Hematopoietic multipotent progenitor cell treated with erythropoietin and hydrocortisone succinate and interleukin-3 and kit ligand, for 6 days (in vitro differentiated cells): ENCODE results near the gene TRAPPC6A.

Source experiments
- DNase-seq: peaks from one replicate; pipeline ENCODE4 v3.0.0-alpha.2; 2015

Gene TRAPPC6A, protein sequence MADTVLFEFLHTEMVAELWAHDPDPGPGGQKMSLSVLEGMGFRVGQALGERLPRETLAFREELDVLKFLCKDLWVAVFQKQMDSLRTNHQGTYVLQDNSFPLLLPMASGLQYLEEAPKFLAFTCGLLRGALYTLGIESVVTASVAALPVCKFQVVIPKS

DNA sequence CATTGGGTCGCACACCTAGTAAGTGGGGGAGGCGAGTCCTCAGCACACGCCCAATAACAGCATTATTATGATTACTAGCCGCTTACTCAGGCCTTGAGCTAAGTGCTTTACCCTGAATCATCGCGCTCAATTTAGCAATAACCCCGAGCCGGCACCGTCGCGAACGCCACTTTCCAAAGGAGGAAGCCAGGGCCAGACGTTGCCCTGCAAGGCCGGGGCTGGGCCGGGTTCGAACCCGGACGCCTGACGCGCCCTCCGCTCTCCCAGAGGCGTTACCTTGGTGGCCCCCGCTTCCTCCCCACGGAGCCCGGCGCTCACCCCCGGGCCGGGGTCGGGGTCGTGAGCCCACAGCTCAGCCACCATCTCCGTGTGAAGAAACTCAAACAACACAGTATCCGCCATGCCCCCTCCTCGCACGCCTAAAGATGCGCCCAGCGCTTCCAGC, at the start of gene TRAPPC6A:
TRAPPC6A (minus strand) TSS at position 421 of the 445 bp plus-strand sequence; CDS start at position 402, 19 bp downstream.
- DNase-seq = peak; percentile 62

DNA sequence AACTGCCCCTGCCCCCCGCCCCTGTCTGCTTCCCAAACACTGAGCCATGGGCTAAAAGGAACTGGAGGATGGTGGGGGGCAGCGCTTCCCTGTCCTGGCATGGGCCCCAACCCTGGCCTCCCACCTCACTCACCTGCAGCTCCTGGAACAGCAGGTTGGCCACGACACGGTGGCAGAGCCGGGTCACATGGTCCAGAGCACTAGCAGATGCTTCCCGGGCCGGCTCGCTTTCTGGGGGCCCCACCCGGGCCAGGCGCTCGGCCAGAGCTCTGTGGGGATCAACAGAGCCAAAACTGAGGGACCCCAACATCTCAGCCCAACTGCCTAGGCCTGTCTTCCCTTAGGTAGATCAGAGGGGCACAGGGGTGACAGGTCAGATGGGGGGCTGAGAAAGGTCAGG, 46.6 kb upstream of the TRAPPC6A start:
- DNase-seq = no peak

- DNase-seq = no peak
These were observed 45.8 kb upstream of the TRAPPC6A start for GRCh38 chr19:45223879-45224278.

DNA sequence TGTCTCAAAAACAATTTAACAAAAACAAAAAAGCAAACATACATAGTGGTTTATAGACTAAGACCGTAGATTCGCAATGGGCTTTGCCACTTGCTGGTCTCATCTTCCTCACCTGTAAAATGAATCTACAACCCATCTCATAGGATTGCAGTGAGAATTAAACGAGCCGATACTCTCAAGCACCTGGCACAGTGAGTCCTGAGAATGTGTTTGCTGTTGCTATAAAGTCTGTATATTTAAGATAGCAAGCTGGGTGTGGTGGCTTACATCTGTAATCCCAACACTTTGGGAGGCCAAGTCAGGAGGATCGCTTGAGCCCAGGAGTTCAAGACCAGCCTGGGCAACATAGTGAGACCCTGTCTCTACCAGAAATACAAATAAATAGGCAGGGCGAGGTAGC, 44.7 kb upstream of the TRAPPC6A start:
- DNase-seq = no peak

DNA sequence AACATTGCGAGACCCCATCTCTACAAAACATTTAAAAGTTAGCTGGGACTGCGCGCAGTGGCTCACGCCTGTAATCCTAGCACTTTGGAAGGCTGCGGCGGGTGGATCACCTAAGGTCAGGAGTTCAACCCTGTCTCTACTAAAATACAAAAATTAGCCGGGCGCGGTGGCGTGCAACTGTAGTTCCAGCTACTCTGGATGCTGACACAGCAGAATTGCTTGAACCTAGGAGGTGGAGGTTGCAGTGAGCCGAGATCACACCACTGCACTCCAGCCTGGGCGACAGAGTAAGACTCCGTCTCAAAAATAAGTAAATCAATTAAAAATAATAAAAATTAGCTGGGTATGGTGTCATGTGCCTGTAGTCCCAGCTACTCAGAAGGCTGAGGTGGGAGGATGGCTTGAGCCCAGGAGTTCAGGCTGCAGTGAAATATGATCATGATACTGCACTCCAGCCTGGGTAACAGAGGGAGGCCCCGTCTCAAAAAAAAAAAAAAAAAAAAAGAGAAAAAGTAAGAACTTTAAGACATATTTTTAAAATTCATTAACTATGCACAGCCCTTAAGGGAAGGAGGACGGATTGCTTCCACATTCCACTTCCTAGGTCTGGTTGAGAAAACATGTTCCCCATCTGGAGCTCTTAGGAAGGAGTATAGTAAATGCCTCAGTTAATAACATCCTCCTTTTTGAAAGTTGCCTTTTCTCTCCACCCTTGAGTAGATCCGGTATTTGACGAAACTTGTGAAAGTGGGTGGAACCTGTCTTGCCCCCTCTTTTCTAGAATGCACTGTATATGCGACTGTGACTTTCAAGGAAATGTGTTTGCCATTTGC, 41.1 kb upstream of the TRAPPC6A start:
- DNase-seq = no peak

DNA sequence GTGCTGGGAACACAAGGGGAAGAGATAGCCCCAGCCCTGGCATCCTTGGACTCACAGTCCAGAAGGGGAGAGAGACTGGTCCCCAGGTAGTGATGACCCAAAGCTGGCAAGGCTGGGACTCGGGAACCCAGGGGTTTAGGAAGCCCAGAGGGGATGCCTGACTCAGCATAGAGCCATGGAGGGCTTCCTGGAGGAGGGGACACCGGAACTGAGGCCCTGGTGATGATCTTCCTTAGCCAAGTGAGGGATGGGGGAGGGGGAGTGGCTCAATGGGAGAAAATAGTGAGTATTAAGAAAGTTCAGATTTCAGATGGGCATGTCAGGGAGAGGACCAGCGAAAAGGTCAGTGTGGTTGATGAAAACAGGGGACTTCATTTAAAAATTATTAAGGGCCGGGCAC, 40.4 kb upstream of the TRAPPC6A start:
- no peak for DNase-seq

DNA sequence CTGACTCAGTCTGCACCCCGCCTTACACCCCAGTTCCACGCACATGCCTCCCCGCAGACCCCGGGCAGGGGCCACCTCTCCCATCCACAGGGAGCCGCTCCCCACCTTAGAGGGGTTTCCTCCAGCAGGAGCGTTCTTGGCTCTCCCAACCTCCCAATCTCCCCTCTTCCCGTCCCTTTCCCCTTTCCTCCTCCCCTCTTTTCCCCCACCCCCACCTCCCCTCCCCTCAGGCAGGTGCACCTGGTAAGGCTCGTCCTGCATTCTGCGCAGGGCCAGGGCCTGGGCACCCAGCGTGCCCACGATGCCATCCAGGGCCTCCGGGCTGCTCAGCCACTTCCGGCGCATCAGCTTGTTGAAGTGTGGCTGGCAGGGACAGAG, 39.9 kb upstream of the TRAPPC6A start:
- DNase-seq = no peak

DNA sequence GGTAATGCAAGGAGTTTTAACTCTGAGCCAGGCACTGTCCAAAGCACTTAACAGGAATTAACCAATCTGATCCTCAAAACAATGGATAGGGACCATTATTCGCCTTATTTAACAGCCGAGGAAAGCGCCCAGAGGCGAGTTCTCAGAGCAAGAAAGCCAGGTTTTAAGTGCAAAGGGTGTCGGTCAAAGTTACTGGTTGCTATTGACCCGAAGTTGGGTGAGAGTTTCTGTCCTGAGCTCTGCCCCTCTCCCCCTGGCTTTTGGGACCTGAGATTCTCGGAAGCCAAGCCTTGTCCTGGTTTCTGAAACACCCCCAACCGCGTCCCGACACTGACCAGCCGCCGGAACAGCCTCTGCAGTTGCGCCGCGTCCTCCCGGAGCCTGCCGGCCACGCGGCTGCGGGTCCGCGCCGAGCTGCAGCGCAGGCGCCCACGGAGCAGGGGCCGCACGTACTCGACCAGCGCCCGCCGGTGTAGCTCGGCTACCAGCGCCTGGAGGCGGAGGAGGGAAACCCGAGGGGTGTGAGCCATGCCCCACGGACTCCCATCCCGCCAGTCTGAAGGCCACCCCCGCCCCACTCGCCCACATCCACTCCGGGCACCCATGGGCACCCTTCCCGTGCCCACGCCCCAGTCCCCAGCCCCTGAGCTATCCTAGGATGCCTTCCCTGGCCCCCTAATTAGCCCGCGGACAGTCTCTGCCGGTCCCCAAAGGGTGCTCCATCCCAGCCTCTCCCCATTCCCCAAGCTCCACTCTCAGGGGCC, 39.3 kb upstream of the TRAPPC6A start:
- DNase-seq = no peak

- DNase-seq = no peak
These were observed 38.6 kb upstream of the TRAPPC6A start for GRCh38 chr19:45216667-45217066.

GRCh38 chr19:45215391-45216191, 37.6 kb upstream of the TRAPPC6A start:
- DNase-seq = no peak

- DNase-seq = no peak
These were observed 35.0 kb upstream of the TRAPPC6A start for GRCh38 chr19:45213031-45213430.

DNA sequence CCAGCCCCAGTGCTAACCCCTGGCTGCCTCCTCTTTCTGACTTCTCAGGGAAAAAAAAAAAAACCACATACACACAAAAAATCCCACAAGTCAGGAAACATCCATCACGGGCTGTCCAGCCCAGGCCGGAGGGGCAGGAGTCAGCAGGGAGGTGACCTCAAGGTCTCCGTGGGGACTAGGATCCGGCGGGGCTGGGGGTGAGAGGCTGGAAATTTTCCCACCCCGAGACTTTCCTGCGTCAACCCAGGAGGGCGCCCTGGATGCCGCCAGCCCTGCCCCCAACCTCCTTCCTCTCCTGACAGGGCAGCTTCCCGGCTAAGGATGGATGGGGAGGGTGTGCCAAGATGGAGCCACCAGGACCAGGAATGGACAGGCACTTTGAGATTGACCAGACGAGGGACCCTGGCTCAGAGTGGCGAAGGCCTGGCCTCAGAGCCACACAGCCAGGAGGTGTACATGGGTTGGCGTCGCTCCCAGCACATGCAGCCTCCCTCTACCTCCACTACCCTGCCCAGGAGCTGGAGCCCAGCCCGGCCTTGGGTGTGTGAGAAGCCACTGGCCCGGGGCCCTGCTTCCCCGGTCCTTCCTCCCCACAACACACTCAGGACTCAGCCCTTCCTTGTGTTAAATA, 33.8 kb upstream of the TRAPPC6A start:
- peak; percentile 34 for DNase-seq

- DNase-seq = no peak
These were observed 28.3 kb upstream of the TRAPPC6A start for GRCh38 chr19:45206328-45206727.

DNA sequence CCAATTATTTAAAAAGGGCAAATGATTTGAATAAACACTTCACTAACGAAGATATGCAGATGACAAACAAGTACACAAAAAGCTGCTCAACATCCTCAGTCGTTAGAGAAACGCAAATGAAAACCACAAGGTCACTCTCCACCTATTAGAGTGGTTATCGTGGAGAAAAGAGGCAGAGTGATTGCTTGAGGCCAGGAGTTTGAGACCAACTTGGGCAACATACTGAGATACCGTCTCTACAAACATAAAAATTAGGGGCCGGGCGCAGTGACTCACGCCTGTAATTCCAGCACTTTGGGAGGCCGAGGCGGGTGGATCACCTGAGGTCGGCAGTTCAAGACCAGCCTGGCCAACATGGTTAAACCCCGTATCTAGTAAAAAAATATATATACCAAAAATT, 27.8 kb upstream of the TRAPPC6A start:
- no peak for DNase-seq

DNA sequence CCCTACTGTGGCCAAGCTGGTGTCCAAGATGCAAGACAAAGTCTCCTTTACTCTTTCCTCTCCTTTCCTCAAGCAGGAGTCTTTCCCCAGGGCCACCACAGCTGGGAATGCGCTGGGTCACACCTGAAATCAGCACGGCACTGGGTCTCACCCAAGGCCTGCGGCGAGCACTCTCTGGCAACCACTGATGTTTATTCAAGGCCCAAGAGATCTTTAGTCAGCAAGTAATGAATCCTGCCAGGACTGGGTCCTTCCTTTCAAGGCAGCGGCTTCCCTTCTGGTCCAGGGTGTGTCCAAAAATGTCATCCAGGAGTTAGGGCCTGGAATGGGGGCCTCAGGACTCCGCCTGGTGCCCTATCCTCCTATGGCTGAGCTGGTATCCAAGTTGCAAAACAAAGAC, 24.6 kb upstream of the TRAPPC6A start:
- DNase-seq = no peak

- peak; percentile 40 for DNase-seq
These were observed 22.5 kb upstream of the TRAPPC6A start for GRCh38 chr19:45200568-45200967.

GRCh38 chr19:45195764-45196163, 17.7 kb upstream of the TRAPPC6A start:
- DNase-seq = no peak

- no peak for DNase-seq
These were observed 13.3 kb upstream of the TRAPPC6A start for GRCh38 chr19:45191375-45191774.

DNA sequence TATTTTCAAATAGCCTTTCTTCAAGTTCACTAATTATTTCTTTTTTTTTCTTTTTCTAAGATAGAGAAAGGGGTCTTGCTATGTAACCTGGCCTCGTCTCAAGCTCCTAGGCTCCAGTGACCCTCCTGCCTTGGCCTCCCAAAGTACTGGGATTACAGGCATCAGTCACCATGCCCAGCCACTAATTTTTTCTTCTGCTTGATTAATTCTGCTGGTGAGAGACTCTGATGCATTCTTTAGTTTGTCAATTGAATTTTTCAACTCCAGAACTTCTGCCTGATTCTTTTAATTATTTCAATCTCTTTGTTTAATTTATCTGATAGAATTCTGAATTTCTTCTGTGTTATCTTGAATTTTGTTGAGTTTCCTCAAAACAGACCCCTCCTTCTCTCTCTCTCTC, 11.9 kb upstream of the TRAPPC6A start:
- no peak for DNase-seq

DNA sequence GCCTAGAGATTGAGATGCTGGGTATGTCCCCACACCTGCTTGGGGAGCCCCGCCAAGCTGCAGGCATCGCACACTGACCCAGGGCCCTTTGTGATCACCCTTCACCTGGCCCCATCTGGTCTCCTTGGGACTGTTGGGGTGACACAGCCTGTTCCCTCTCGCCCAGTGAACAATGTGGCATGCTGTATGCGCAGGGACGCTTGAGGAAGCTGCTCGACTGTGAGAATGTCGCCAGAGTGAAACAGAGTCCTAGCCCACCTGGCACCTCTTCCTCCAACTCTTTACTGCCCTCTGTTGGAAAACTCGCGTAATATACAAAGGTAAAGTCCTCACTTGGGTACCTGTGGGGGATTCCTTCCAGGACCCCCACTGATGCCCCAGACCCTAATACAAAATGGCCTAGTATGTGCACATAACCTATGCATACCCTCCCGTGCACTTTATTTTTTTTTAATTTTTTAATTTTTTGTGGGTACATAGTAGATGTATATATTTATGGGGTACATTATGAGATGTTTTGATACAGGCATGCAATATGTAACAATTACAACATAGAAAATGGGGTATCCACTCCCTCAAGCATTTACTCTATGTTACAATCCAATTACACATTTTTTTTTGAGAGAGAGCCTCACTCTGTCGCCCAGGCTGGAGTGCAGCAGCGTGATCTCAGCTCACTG, 9.5 kb upstream of the TRAPPC6A start:
- DNase-seq = peak; percentile 78

- no peak for DNase-seq
These were observed 8.7 kb upstream of the TRAPPC6A start for GRCh38 chr19:45186509-45187334.
